ENCODE data around the gene CH25H.

DNA sequence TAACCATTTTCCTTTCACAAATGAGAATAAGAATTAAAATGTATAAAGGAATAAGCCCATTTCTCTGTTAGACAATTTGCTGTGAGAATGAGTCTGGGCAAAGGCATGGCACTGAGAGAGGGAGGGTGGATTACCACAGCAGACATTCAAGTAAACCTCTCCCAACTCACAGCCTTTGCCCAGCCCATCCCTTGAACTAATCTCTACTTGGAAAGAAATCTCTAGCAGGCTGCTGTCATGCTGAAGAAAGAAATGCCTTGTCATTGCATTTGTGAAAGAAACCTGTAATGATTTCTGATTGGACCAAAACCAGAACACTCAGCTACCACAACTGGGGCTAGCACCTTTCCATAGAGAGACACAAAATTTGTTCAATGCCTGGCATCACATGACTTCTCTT lies 39.2 kb downstream of the CH25H start:
- TF ChIP-seq POLR2A (IDR thresholded peaks at IDR 0.05) (no peak), CTCF (IDR thresholded peaks at IDR 0.05) (no peak)

All from testis (tissue), 2 donors.